Activated naive CD4-positive, alpha-beta T cell treated with anti-CD3 and anti-CD28 coated beads, Interleukin-2, amount 10 ng/mL, durations not matched to agents 7 days and 5 days (primary cell): ENCODE data around the gene STAC.
"Not testable (repeated sequence)": the region's sequence is repeated elsewhere in the genome, so short reads cannot be mapped to it uniquely, and the experiment has no call there.

Experiments
- CTCF ChIA-PET: fragments of 350-600 bp; sonication (Branson Sonifier 250); formaldehyde crosslinking; loops from one replicate; lab custom pipeline; 2021; ENCODE audit warnings: antibody characterized with exemption; lab: Charles Lee
- DNase-seq: peaks from one replicate; pipeline ENCODE4 v3.0.0-alpha.2; 2020
- H3K27ac Mint-ChIP-seq: one replicate; pipeline ENCODE4 v1.8.0; 2021; ENCODE audit warnings: mild to moderate bottlenecking, moderate library complexity, mixed read lengths
- H3K27me3 Mint-ChIP-seq: one replicate; pipeline ENCODE4 v1.8.0; 2021; ENCODE audit warnings: mild to moderate bottlenecking, mixed read lengths
- H3K36me3 Mint-ChIP-seq: one replicate; pipeline ENCODE4 v1.8.0; 2021; ENCODE audit warnings: mixed read lengths
- H3K4me1 Mint-ChIP-seq: one replicate; pipeline ENCODE4 v1.8.0; 2021; ENCODE audit warnings: mixed read lengths
- H3K4me3 Mint-ChIP-seq: one replicate; pipeline ENCODE4 v1.8.0; 2021; ENCODE audit warnings: mild to moderate bottlenecking, moderate library complexity, mixed read lengths
- H3K9me3 Mint-ChIP-seq: one replicate; pipeline ENCODE4 v1.8.0; 2021; ENCODE audit warnings: mixed read lengths

The STAC gene

GRCh38 chr3:36443028-36443686 is 62.9 kb downstream of the STAC start:
- CTCF ChIA-PET, result no interaction called here
- H3K27ac Mint-ChIP-seq, result no peak overlapping the region
- H3K27me3 Mint-ChIP-seq, result no peaks in the 10 kb centered on the region
- H3K4me3 Mint-ChIP-seq, result no peak overlapping the region
- no peaks in the 10 kb centered on the region for H3K9me3 Mint-ChIP-seq
- H3K36me3 Mint-ChIP-seq, result no peaks in the 10 kb centered on the region
- H3K4me1 Mint-ChIP-seq, result no peaks in the 10 kb centered on the region
- no peak for DNase-seq

- no peaks in the 10 kb centered on the region for H3K36me3 Mint-ChIP-seq
- no peak overlapping the region for H3K4me3 Mint-ChIP-seq
- CTCF ChIA-PET, result no interaction called here
- no peaks in the 10 kb centered on the region for H3K9me3 Mint-ChIP-seq
- H3K4me1 Mint-ChIP-seq, result no peaks in the 10 kb centered on the region
- no peaks in the 10 kb centered on the region for H3K27me3 Mint-ChIP-seq
- H3K27ac Mint-ChIP-seq, result no peak overlapping the region
- DNase-seq, result no peak
Observed at GRCh38 chr3:36444909-36445308, 64.6 kb downstream of the STAC start.

- Mint-ChIP-seq H3K36me3 (no peaks in the 10 kb centered on the region), H3K27ac (no peak overlapping the region), H3K4me3 (no peak overlapping the region), H3K9me3 (no peaks in the 10 kb centered on the region), H3K4me1 (no peaks in the 10 kb centered on the region), H3K27me3 (no peaks in the 10 kb centered on the region)
- CTCF ChIA-PET, result no interaction called here
- DNase-seq, result no peak
Observed at GRCh38 chr3:36446276-36446675, 66.0 kb downstream of the STAC start.

- Mint-ChIP-seq H3K9me3 (no peaks in the 10 kb centered on the region), H3K4me1 (no peaks in the 10 kb centered on the region), H3K27ac (no peak overlapping the region), H3K36me3 (no peaks in the 10 kb centered on the region), H3K27me3 (no peaks in the 10 kb centered on the region), H3K4me3 (no peak overlapping the region)
- DNase-seq, result no peak
- CTCF ChIA-PET, result no interaction called here
Observed at GRCh38 chr3:36447061-36447460, 66.8 kb downstream of the STAC start.

DNA sequence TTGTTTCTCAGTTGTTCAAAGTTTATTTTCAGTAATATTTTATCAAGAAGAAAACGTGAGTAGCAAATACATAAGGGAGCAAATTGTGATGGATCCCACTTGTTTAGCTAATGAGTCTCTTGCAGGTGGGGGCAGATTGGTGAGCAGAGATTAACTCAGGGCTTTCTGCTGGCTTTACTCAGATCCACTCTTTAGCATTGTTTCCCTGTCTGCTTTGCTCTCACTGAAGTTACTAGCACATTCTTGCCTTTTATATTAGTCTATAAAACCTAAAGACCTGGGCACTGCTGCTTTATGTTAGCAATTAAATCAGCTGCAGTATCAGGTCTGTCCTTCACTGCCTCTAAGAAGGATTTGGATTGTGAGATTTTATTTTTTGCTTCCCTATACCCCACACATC is 71.5 kb downstream of the STAC start:
- Mint-ChIP-seq H3K36me3 (no peaks in the 10 kb centered on the region), H3K4me3 (no peak overlapping the region), H3K27ac (no peak overlapping the region), H3K9me3 (no peaks in the 10 kb centered on the region), H3K4me1 (no peaks in the 10 kb centered on the region), H3K27me3 (no peaks in the 10 kb centered on the region)
- no peak for DNase-seq
- CTCF ChIA-PET, result no interaction called here

- H3K36me3 Mint-ChIP-seq, CTCF ChIA-PET, DNase-seq, H3K27me3 Mint-ChIP-seq, H3K27ac Mint-ChIP-seq, H3K4me3 Mint-ChIP-seq, H3K4me1 Mint-ChIP-seq, H3K9me3 Mint-ChIP-seq: not testable (repeated sequence)
Observed at GRCh38 chr3:36453213-36453612, 72.9 kb downstream of the STAC start.

DNA sequence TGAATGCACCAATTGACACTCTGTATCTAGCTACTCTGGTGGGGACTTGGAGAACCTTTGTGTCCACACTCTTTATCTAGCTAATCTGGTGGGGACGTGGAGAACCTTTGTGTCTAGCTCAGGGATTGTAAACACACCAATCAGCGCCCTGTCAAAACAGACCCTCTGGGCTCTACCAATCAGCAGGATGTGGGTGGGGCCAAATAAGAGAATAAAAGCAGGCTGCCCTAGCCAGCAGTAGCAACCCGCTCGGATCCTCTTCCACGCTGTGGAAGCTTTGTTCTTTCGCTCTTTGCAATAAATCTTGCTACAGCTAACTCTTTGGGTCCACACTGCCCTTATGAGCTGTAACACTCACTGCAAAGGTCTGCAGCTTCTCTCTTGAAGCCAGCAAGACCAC is 73.6 kb downstream of the STAC start:
- H3K27me3 Mint-ChIP-seq, H3K4me1 Mint-ChIP-seq, H3K36me3 Mint-ChIP-seq, H3K9me3 Mint-ChIP-seq, DNase-seq, H3K4me3 Mint-ChIP-seq, H3K27ac Mint-ChIP-seq, CTCF ChIA-PET: not testable (repeated sequence)

DNA sequence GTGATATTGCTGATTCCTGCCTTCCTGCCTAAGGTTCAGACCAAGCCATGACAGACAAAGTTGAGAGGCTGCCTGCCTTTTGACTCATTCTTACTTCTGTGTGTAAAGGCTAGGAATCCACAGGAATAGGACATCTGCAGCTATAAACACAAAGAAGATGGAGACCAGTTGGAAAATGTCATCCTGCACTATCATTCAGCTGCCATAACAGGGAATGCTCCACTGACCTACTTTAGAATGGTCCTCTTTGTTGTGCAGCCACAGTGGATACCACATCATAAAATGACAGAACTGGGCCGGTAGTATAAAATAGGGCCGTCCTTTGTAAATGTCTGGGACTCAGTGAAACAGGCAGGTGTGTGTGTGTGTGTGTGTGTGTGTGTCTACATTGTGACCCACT is 75.1 kb downstream of the STAC start:
- Mint-ChIP-seq H3K27me3 (no peaks in the 10 kb centered on the region), H3K27ac (no peak overlapping the region), H3K9me3 (no peaks in the 10 kb centered on the region), H3K4me3 (no peak overlapping the region), H3K4me1 (no peaks in the 10 kb centered on the region), H3K36me3 (no peaks in the 10 kb centered on the region)
- DNase-seq, result no peak
- CTCF ChIA-PET, result no interaction called here

GRCh38 chr3:36456784-36457183 is 76.5 kb downstream of the STAC start:
- CTCF ChIA-PET, result no interaction called here
- H3K36me3 Mint-ChIP-seq, result no peaks in the 10 kb centered on the region
- H3K4me3 Mint-ChIP-seq, result no peak overlapping the region
- H3K27me3 Mint-ChIP-seq, result no peaks in the 10 kb centered on the region
- H3K27ac Mint-ChIP-seq, result no peak overlapping the region
- no peaks in the 10 kb centered on the region for H3K4me1 Mint-ChIP-seq
- H3K9me3 Mint-ChIP-seq, result no peaks in the 10 kb centered on the region
- DNase-seq, result no peak

- Mint-ChIP-seq H3K4me3 (no peak overlapping the region), H3K4me1 (no peaks in the 10 kb centered on the region), H3K36me3 (no peaks in the 10 kb centered on the region), H3K27me3 (no peaks in the 10 kb centered on the region), H3K27ac (no peak overlapping the region), H3K9me3 (no peaks in the 10 kb centered on the region)
- DNase-seq, result no peak
- CTCF ChIA-PET, result no interaction called here
Observed at GRCh38 chr3:36457667-36458066, 77.4 kb downstream of the STAC start.

DNA sequence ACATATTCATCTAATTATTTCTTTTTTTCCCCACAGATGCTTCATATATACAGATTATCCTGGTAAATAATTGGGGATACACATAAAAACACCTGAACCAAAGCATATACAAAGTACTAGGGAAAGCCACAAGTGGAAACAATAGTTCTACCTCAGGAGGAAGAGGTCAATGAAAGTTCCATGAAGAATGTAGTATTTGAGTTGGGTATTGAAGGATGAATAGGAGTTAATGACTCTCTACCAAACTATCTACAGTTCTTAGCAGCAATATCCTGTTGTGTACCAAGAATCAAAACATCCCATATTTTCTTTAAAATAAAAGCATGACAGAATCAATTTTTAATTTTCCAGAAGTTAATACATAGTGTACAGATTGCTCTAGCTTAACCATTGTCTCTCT is 78.9 kb downstream of the STAC start:
- H3K36me3 Mint-ChIP-seq, result no peaks in the 10 kb centered on the region

GRCh38 chr3:36461597-36461996 is 81.3 kb downstream of the STAC start:
- CTCF ChIA-PET, result no interaction called here
- no peak for DNase-seq
- Mint-ChIP-seq H3K36me3 (no peaks in the 10 kb centered on the region), H3K27me3 (no peaks in the 10 kb centered on the region), H3K9me3 (peaks cover 2% of the 10 kb centered on the region), H3K27ac (no peak overlapping the region), H3K4me1 (no peaks in the 10 kb centered on the region), H3K4me3 (no peak overlapping the region)

More for the DNA sequence above, 78.9 kb downstream of the STAC start:
- Mint-ChIP-seq H3K9me3 (no peaks in the 10 kb centered on the region), H3K27ac (no peak overlapping the region), H3K4me1 (no peaks in the 10 kb centered on the region), H3K4me3 (no peak overlapping the region), H3K27me3 (no peaks in the 10 kb centered on the region)
- no peak for DNase-seq
- CTCF ChIA-PET, result no interaction called here

- H3K36me3 Mint-ChIP-seq, H3K27me3 Mint-ChIP-seq, H3K4me1 Mint-ChIP-seq, DNase-seq, H3K27ac Mint-ChIP-seq, H3K4me3 Mint-ChIP-seq, CTCF ChIA-PET, H3K9me3 Mint-ChIP-seq: not testable (repeated sequence)
Observed at GRCh38 chr3:36472045-36472444, 91.7 kb downstream of the STAC start.

DNA sequence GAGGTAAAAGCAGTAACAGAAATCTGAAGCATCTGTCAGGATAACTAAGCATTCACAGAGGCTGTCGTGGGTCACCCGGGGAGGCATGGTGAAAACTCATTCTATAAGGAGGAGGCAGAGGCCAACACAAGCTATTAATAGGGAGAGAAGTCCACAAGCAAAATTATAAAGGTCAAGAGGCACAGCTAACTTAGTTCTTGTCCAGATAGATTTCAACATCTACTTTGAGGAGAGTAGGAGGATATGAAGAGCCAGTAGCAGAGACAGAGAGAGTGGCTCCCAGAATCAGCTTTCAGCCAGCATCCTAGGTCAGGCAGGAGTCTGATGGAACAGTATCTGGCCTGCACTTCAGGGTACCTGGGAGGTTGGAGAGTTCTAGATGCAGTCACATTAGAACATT is 95.3 kb downstream of the STAC start:
- Mint-ChIP-seq H3K4me1 (no peaks in the 10 kb centered on the region), H3K27me3 (no peaks in the 10 kb centered on the region), H3K4me3 (no peak overlapping the region), H3K9me3 (peaks cover 5% of the 10 kb centered on the region), H3K36me3 (no peaks in the 10 kb centered on the region), H3K27ac (no peak overlapping the region)
- CTCF ChIA-PET, result interaction anchor here (0.5 kb wide), 1 partner anchor 143 kb away, joined by 3 read pairs; no protein-coding TSS in a partner anchor
- DNase-seq, result no peak

DNA sequence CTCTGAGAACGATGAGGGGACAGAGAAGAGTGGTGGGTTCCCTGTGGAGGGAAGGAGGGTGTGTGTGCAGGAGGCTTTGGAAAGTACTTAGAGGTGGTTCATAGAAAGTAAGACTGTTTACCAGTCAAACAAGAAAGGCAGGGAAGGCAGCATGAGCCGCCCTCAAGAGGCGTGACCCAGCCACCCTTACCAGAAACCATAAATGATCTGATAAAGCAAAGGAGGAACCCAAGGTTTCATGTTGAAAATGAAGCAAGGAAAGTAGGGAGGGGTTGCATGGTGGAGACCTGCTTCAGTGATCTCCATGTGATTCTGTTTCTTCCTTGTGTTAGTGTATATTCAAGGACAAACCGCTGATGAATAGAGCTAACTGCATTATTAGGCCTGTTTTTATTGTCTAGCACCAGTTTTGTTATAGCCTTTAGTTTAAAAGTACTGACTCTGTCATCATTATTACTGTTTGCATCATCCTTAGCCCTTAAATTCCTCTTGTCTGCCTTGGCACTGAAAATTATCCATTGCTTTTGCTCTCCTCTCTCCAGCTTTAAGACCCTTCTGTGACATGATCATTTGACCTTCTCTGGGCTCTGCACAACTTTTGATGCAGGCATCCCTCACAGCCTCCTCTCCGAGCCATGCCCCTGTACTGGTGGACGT is 96.1 kb downstream of the STAC start:
- no peaks in the 10 kb centered on the region for H3K36me3 Mint-ChIP-seq
- no peak for DNase-seq
- no peaks in the 10 kb centered on the region for H3K27me3 Mint-ChIP-seq
- H3K4me1 Mint-ChIP-seq, result no peaks in the 10 kb centered on the region
- H3K4me3 Mint-ChIP-seq, result no peak overlapping the region
- peaks cover 5% of the 10 kb centered on the region for H3K9me3 Mint-ChIP-seq
- CTCF ChIA-PET, result interaction anchor here (0.5 kb wide), 1 partner anchor 144 kb away, joined by 3 read pairs; no protein-coding TSS in a partner anchor
- no peak overlapping the region for H3K27ac Mint-ChIP-seq
